Measurements from ENCODE around the gene LACTBL1.
A peak's percentile ranks its signal among the peaks of the same experiment; 100 is the strongest.

LACTBL1 gene

GRCh38 chr1:22910986-22911651, 61.5 kb downstream of the LACTBL1 start:
- DNase-seq: no peak

GRCh38 chr1:22910286-22910685, 62.4 kb downstream of the LACTBL1 start:
- no peak for DNase-seq

GRCh38 chr1:22908880-22909426, 63.7 kb downstream of the LACTBL1 start:
- no peak for DNase-seq

- DNase-seq: no peak
Measured at GRCh38 chr1:22907528-22907927, 65.1 kb downstream of the LACTBL1 start.

- DNase-seq: no peak
Measured at GRCh38 chr1:22906968-22907367, 65.7 kb downstream of the LACTBL1 start.

GRCh38 chr1:22903113-22903512, 69.6 kb downstream of the LACTBL1 start:
- peak; percentile 39 for DNase-seq
